Duodenal mucosa (tissue), 2 donors: ENCODE measurements around the gene BTD.
A peak's percentile ranks its signal among the peaks of the same experiment; 100 is the strongest.

Source experiments
- H3K27ac ChIP-seq: one replicate; pipeline ENCODE4 v1.7.0; 2013; ENCODE audit warnings: low read depth, low read length
- H3K27me3 ChIP-seq, 2 donors: one replicate each; pipeline ENCODE4 v1.7.0; 2013; ENCODE audit warnings: low read length in 2 of 2, control low read depth in 1 of 2; ENCODE audit not compliant: insufficient read depth in 2 of 2, control insufficient read depth in 1 of 2
- H3K36me3 ChIP-seq, 2 donors: one replicate each; pipeline ENCODE4 v1.7.0; 2013; ENCODE audit warnings: low read length in 2 of 2, control low read depth in 1 of 2; ENCODE audit not compliant: insufficient read depth in 2 of 2, control insufficient read depth in 1 of 2
- H3K4me1 ChIP-seq, 2 donors: one replicate each; pipeline ENCODE4 v1.7.0; 2013; ENCODE audit warnings: low read length in 2 of 2, control low read depth in 1 of 2; ENCODE audit not compliant: insufficient read depth in 2 of 2, control insufficient read depth in 1 of 2
- H3K4me3 ChIP-seq, 2 donors: one replicate each; pipeline ENCODE4 v1.7.0; 2013; ENCODE audit warnings: low read length in 2 of 2, low read depth in 1 of 2
- H3K9ac ChIP-seq, 2 donors: one replicate each; pipeline ENCODE4 v1.7.0; 2013; ENCODE audit warnings: low read length in 2 of 2, low read depth in 1 of 2
- H3K9me3 ChIP-seq, 2 donors: one replicate each; pipeline ENCODE4 v1.7.0; 2013; ENCODE audit warnings: low read length in 2 of 2, control low read depth in 1 of 2; ENCODE audit not compliant: control insufficient read depth in 1 of 2

Gene BTD

DNA sequence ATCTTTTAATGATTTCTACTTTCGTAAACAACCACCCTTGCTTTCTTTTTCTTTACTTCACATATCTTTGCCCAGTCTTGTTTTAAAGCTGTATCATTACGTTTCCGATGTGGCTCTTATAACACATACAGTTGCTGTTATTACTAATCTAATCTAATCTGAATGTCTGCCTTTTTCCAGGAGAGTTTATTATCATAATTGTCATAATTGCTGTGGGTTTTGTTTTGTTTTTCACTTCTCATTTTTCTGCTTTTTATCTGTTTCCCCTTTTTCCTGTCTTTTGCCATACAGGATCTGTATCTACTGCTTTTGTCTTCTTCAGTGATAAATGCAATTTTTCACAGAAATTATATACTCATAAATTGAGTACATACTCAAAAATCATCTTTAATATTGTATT is 25.1 kb upstream of the BTD start:
- no peak overlapping the region for H3K27ac ChIP-seq
- no peak overlapping the region for H3K9ac ChIP-seq
- no peaks in the 10 kb centered on the region for H3K27me3 ChIP-seq
- H3K36me3 ChIP-seq, result peaks cover 7 to 58% of the 10 kb centered on the region in 2 donors
- no peak overlapping the region for H3K4me3 ChIP-seq
- H3K9me3 ChIP-seq, result no peaks in the 10 kb centered on the region
- H3K4me1 ChIP-seq, result no peaks in the 10 kb centered on the region

DNA sequence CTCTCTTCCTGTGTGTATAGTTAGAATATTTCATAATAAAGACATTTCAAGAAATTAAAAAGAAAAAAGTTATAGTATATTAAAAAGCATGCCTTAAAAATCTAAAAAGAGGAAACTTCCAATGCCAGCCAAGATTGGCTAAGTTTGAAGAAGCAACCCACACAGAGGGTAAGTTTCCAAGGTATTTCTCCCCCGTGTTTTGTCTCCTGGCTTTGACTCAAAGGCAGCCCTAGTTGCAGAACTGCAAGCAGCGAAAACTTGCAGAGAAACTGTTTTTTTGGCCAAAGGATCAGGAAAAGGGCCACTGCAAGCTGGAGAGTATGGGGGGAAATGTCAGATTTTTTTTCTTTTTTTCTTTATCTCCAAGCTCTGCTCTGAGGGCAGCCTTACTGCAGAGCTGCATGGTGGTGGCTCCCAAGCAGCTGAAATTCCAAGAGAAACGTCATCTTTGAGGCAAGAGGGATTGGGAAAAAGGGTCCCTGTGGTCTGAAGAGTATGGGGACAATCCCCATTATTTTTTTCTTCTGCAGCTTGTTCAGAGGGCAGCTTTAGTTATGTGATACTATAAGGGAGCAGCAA is 23.2 kb upstream of the BTD start:
- H3K4me3 ChIP-seq, result no peak overlapping the region
- H3K9me3 ChIP-seq, result no peaks in the 10 kb centered on the region
- peaks cover 10 to 57% of the 10 kb centered on the region in 2 donors for H3K36me3 ChIP-seq
- no peak overlapping the region for H3K9ac ChIP-seq
- H3K27ac ChIP-seq, result no peak overlapping the region
- no peaks in the 10 kb centered on the region for H3K4me1 ChIP-seq
- no peaks in the 10 kb centered on the region for H3K27me3 ChIP-seq

DNA sequence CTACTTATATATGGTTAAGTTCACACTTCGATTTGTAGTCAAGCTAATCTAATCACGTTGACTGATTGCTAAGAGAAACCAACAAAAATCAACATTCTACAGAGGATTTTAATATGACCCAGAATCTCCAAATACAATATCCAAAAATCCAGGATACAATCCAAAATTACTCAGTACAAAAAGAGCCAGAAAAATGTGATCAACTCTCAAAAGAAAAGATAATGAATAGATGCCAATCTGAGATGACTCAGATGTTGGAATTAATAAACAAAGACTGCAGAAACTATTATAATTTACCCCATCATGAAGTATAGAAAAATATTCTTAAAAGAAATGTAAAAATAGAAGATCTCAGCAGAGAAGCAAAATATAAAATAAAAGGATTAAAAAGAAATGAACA is 22.5 kb upstream of the BTD start:
- H3K9me3 ChIP-seq, result no peaks in the 10 kb centered on the region
- no peak overlapping the region for H3K27ac ChIP-seq
- H3K9ac ChIP-seq, result no peak overlapping the region
- no peaks in the 10 kb centered on the region for H3K4me1 ChIP-seq
- no peak overlapping the region for H3K4me3 ChIP-seq
- peaks cover 10 to 51% of the 10 kb centered on the region in 2 donors for H3K36me3 ChIP-seq
- no peaks in the 10 kb centered on the region for H3K27me3 ChIP-seq

DNA sequence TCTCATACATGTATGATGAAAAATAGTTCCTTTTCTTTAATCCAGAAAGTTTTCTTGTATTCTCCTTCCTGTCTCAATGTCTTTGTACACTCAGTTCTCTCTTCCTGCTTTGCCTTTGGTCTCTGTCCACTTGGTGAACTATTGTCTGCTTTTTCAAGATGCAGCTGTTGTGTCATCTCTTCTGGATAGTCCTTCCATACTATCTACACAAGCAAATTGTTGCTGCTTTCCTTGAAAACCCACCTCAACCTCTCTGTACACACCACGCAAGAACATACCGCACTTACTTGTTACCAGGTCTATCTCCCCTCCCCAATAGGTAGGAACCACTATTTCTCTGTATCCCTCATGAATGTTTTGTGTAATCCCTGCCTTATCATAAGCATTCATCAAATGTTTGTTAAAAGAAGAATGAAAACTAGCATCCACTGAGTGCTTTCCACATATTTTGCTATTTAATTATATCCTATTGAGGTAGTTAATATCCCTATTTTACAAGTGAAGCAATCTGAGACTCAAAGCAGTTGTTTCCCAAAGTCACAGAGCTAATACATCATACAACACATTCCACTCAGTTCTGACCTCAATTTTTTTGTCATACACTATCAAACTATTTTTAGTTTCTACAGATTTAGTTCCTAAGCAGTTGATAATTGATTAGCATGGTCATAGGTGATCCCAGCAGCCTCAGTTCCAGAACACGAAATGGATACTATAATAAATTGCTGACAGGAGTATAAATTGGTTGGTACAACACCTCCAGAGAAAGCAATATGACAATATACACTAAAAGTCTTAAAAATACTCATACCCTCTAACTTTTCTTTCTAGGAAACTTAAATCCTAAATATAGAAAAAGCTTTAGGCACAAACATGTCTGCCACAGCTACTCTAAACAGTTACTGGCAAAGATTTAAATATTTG is 19.8 kb upstream of the BTD start:
- H3K27ac ChIP-seq, result no peak overlapping the region
- H3K9me3 ChIP-seq, result no peaks in the 10 kb centered on the region
- H3K4me3 ChIP-seq, result no peak overlapping the region
- no peaks in the 10 kb centered on the region for H3K27me3 ChIP-seq
- no peak overlapping the region for H3K9ac ChIP-seq
- peaks cover 16 to 66% of the 10 kb centered on the region in 2 donors for H3K36me3 ChIP-seq
- H3K4me1 ChIP-seq, result no peaks in the 10 kb centered on the region

DNA sequence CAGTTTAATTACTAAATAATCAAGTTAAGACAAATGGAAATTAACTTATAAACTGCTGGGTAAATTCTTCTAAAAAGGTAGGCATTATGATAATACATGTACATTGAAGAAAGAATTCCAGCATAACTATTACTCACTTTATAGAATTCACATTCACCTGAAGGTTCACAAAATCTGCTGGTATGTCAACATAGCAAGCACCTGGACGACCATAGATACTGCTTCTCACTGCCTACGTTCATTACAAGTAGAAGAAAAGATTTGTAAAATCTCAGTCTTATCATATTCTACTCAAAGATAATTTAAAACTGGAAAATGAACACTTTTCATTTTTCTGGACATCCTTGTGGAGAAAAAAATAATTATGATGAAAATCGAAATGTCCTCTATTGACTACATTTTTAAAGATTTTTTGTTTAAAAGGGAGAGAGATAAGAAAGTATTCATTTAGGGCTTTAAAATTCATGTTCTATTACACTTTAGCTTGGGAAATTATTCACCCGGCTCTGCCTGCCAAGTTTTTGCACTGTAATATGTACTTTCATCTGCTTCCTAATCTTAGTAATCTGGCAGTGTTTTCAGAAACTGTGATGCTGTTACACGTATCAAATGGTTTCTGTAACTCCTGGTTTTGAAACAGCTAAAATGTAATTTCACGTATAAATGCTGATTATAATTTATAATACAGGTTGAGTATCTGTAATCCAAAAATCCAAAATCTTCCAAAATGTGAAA is 16.3 kb upstream of the BTD start:
- no peak overlapping the region for H3K27ac ChIP-seq
- H3K9me3 ChIP-seq, result no peaks in the 10 kb centered on the region
- peaks cover 29 to 67% of the 10 kb centered on the region in 2 donors for H3K36me3 ChIP-seq
- no peak overlapping the region for H3K4me3 ChIP-seq
- no peak overlapping the region for H3K9ac ChIP-seq
- H3K4me1 ChIP-seq, result no peaks in the 10 kb centered on the region
- no peaks in the 10 kb centered on the region for H3K27me3 ChIP-seq

DNA sequence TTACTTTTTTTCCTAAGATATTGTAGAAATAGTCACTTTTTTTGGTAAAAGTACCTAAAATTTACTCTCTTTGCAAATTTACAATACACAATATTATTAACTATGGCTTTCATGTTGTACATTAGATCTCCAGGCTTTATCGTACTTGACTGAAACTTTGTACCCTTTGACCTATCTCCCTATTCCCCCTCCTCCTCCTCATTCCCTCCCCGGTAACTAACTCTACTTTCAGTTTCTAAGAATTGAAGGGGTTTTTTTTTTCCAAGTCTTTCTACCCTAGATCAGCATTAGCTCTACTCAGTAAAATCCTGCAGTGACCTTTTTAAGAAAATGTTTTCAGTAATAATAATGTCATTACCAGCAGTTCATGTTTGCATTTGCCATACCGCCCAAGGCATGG is 10.3 kb upstream of the BTD start:
- H3K9me3 ChIP-seq, result no peaks in the 10 kb centered on the region
- H3K4me3 ChIP-seq, result no peak overlapping the region
- H3K27ac ChIP-seq, result no peak overlapping the region
- no peaks in the 10 kb centered on the region for H3K27me3 ChIP-seq
- peaks cover 19 to 33% of the 10 kb centered on the region in 2 donors for H3K36me3 ChIP-seq
- H3K9ac ChIP-seq, result no peak overlapping the region
- peaks cover 0 to 5% of the 10 kb centered on the region in 2 donors for H3K4me1 ChIP-seq

DNA sequence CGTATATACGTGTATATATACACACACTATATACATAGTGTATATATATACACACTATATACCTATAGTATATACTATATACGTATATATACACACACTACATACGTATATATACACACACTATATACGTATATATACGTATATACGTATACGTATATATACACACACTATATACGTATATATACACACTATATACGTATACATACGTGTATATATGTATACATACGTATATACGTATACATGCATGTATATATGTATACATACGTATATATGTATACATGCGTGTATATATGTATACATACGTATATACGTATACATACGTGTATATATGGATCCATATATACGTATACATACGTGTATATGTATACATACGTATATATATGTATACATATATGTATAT is 9.6 kb upstream of the BTD start:
- H3K4me3 ChIP-seq, result no peak overlapping the region
- H3K9me3 ChIP-seq, result no peaks in the 10 kb centered on the region
- peaks cover 0 to 5% of the 10 kb centered on the region in 2 donors for H3K4me1 ChIP-seq
- no peak overlapping the region for H3K9ac ChIP-seq
- H3K27me3 ChIP-seq, result no peaks in the 10 kb centered on the region
- peaks cover 17 to 28% of the 10 kb centered on the region in 2 donors for H3K36me3 ChIP-seq
- H3K27ac ChIP-seq, result no peak overlapping the region

DNA sequence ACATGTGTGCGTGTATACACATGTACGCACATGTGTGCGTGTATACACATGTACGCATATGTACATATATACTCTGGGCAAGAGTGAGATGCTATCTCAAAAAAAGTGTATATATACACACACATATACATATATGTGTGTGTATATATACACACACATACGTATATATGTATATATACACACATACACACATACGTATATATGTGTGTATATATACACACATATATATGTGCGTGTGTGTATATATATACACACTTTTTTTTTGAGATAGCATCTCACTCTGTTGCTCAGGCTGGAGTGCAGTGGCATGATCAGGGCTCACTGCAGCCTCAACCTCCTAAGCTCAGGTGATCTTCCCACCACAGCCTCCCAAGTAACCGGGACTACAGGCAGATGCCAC is 8.6 kb upstream of the BTD start:
- Histone ChIP-seq H3K4me1 (peaks cover 0 to 5% of the 10 kb centered on the region in 2 donors), H3K36me3 (peaks cover 19 to 24% of the 10 kb centered on the region in 2 donors), H3K27me3 (no peaks in the 10 kb centered on the region), H3K4me3 (no peak overlapping the region), H3K9me3 (no peaks in the 10 kb centered on the region), H3K9ac (no peak overlapping the region), H3K27ac (no peak overlapping the region)

DNA sequence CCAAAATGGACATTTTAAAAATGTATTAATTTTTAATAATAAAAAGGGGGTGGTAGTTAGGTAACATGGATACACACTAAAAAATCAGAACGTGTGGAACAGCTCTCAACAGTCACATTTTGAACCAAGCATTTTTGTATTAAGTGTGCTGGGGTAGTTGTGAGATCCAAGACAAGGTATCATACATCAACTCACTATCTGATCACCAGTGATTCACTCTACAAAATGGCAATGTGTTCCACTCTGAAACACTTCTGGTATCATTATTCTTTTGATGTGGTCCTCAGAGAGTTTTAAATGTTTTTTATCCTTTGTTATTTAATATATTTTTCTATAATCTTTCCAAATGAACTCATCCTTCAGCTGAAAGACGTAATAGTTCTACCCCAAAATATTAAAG is 5.6 kb upstream of the BTD start:
- Histone ChIP-seq H3K27ac (no peak overlapping the region), H3K9me3 (no peaks in the 10 kb centered on the region), H3K4me1 (peaks cover 10 to 13% of the 10 kb centered on the region in 2 donors), H3K36me3 (peaks cover 12 to 31% of the 10 kb centered on the region in 2 donors), H3K9ac (no peak overlapping the region), H3K27me3 (no peaks in the 10 kb centered on the region), H3K4me3 (no peak overlapping the region)

DNA sequence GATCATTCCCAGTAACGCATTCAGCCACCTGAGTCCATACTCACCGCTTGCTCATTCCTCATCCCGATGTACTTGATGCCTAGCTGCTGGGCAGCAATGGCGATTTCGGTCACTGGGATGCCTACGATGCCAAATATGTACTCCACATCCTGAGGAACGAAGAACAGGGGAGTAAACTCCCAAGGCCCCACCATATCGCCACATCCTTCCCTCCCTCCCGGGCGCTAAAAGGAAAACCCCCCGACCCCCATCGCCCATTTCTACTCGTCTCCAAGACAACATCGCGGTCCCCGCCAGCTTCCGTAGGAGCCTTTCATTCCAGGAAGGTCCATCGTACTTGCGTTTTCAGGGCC is 523 bp upstream of the BTD start:
- peak overlapping the region; percentile 88 to 97 for H3K4me3 ChIP-seq
- H3K4me1 ChIP-seq, result peaks cover 10 to 31% of the 10 kb centered on the region in 2 donors
- H3K27ac ChIP-seq, result peak overlapping the region; percentile 74
- H3K36me3 ChIP-seq, result peaks cover 12 to 25% of the 10 kb centered on the region in 2 donors
- peak overlapping the region; percentile 84 to 85 for H3K9ac ChIP-seq
- no peaks in the 10 kb centered on the region for H3K27me3 ChIP-seq
- H3K9me3 ChIP-seq, result no peaks in the 10 kb centered on the region
